Stimulated activated effector memory CD8-positive, alpha-beta T cell treated with anti-CD3 and anti-CD28 coated beads, Interleukin-12 subunit alpha, Interleukin-12 subunit beta, amount 100 ng/mL, for 72 hours (primary cell): ENCODE results near the gene NPIPB8.
"Not testable (repeated sequence)": the region's sequence is repeated elsewhere in the genome, so short reads cannot be mapped to it uniquely, and the experiment has no call there.

Experiments
- ATAC-seq: fragments of 150-1000 bp; cut with Tn5 transposase; 2 replicates; pipeline ENCODE4 v1.10.0; 2021
- DNase-seq, 2 donors: peaks; one replicate each; pipeline ENCODE4 v3.0.0; 2021 to 2022; ENCODE audit warnings: low spot score in 2 of 2
- H3K27ac Mint-ChIP-seq: one replicate; pipeline ENCODE4 v1.8.0; 2022; ENCODE audit warnings: mild to moderate bottlenecking, mixed read lengths
- H3K36me3 Mint-ChIP-seq: one replicate; pipeline ENCODE4 v1.8.0; 2022; ENCODE audit warnings: mild to moderate bottlenecking, mixed read lengths
- H3K4me1 Mint-ChIP-seq: one replicate; pipeline ENCODE4 v1.8.0; 2022; ENCODE audit warnings: mixed read lengths
- H3K4me3 Mint-ChIP-seq: one replicate; pipeline ENCODE4 v1.8.0; 2022; ENCODE audit warnings: mild to moderate bottlenecking, mixed read lengths
- H3K9me3 Mint-ChIP-seq: one replicate; pipeline ENCODE4 v1.8.0; 2022; ENCODE audit warnings: mixed read lengths

The NPIPB8 gene

GRCh38 chr16:28602062-28602461, 35.8 kb upstream of the NPIPB8 start:
- H3K36me3 Mint-ChIP-seq, ATAC-seq, H3K9me3 Mint-ChIP-seq, DNase-seq, H3K4me1 Mint-ChIP-seq, H3K4me3 Mint-ChIP-seq, H3K27ac Mint-ChIP-seq: not testable (repeated sequence)

- Mint-ChIP-seq H3K4me3 (no peak overlapping the region), H3K9me3 (no peaks in the 10 kb centered on the region), H3K36me3 (no peaks in the 10 kb centered on the region), H3K4me1 (no peaks in the 10 kb centered on the region), H3K27ac (no peak overlapping the region)
- ATAC-seq (no peak), DNase-seq (no peak)
These were observed 35.3 kb upstream of the NPIPB8 start for GRCh38 chr16:28602529-28602928.

GRCh38 chr16:28603381-28604185, 34.3 kb upstream of the NPIPB8 start:
- H3K36me3 Mint-ChIP-seq: no peaks in the 10 kb centered on the region
- H3K4me3 Mint-ChIP-seq: no peak overlapping the region
- no peaks in the 10 kb centered on the region for H3K9me3 Mint-ChIP-seq
- no peaks in the 10 kb centered on the region for H3K4me1 Mint-ChIP-seq
- no peak for DNase-seq
- peak overlapping the region; percentile 21 for H3K27ac Mint-ChIP-seq
- no peak for ATAC-seq

DNA sequence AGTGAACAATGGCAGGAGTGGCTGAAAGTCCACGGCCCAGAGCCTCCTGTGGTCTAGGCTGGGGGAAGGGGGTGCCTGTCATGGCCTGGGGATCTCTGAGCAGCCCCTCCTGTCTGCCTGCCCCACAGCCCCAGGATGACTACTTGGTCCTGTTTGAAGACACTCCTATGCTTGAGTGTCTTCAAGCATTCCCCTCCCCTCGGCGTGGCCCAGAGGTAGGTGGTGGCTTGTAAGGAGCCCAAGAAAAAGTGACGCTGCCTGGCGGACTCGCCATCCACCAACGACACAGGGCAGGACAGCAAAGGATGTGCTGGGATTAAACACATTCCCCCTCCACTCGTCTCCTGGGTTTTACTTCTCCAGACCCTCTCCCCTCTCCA, 33.7 kb upstream of the NPIPB8 start:
- ATAC-seq (no peak), DNase-seq (no peak)
- H3K36me3 Mint-ChIP-seq: no peaks in the 10 kb centered on the region
- no peaks in the 10 kb centered on the region for H3K4me1 Mint-ChIP-seq
- no peak overlapping the region for H3K4me3 Mint-ChIP-seq
- H3K9me3 Mint-ChIP-seq: no peaks in the 10 kb centered on the region
- H3K27ac Mint-ChIP-seq: peak overlapping the region; percentile 21

DNA sequence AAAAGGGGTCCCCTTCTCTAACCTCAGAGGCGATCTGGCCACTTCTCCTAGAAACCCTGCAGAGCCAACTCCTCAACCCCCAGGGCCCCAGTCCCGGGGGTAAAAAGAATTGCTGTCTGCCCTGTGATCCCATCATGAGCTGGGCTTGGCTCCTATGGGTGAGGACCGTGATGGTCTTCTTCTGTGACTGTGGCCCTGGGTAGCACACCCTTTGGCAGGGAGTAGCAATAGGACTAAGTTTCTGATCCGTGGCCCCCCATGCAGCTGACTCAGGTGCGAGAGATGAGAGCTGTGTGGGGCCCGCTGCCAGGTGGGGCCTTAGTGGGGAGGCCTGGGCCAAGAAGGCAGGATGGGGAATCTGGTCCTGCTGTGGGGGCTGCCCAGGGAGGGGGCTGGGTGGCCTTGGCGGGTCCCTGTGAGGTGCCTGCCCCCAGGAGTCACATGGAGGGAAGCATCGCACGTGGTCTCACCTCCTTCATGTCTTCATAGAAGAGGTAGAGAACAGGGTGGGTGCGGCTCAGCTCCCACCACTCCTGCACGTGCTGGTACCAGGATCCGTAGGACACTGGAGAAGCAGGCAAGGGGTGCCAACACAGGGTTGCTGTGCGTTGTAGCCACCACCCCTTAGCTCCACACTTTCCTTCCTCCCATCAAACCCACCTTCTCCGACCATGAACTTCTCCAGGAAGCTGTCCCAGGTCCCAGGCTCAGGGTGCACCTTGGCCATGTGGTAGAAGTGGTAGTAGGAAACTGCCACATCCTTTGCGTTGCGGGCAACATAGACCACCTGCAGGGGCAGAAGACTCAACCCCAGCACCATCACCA, 31.4 kb upstream of the NPIPB8 start:
- peaks cover 10% of the 10 kb centered on the region for H3K4me1 Mint-ChIP-seq
- H3K36me3 Mint-ChIP-seq: no peaks in the 10 kb centered on the region
- ATAC-seq (no peak), DNase-seq (no peak)
- no peak overlapping the region for H3K27ac Mint-ChIP-seq
- H3K9me3 Mint-ChIP-seq: no peaks in the 10 kb centered on the region
- H3K4me3 Mint-ChIP-seq: no peak overlapping the region

- DNase-seq (no peak), ATAC-seq (no peak)
- H3K9me3 Mint-ChIP-seq: no peaks in the 10 kb centered on the region
- no peak overlapping the region for H3K4me3 Mint-ChIP-seq
- H3K4me1 Mint-ChIP-seq: peaks cover 10% of the 10 kb centered on the region
- H3K27ac Mint-ChIP-seq: peak overlapping the region; percentile 40
- no peaks in the 10 kb centered on the region for H3K36me3 Mint-ChIP-seq
These were observed 30.7 kb upstream of the NPIPB8 start for GRCh38 chr16:28607116-28607623.

GRCh38 chr16:28607681-28608495, 30.0 kb upstream of the NPIPB8 start:
- not testable (repeated sequence) for ATAC-seq, H3K4me3 Mint-ChIP-seq, DNase-seq, H3K36me3 Mint-ChIP-seq, H3K9me3 Mint-ChIP-seq
- Mint-ChIP-seq H3K4me1 (peaks cover 10% of the 10 kb centered on the region), H3K27ac (peak overlapping the region; percentile 40)

- not testable (repeated sequence) for H3K9me3 Mint-ChIP-seq, H3K4me3 Mint-ChIP-seq, ATAC-seq, DNase-seq, H3K36me3 Mint-ChIP-seq
- H3K4me1 Mint-ChIP-seq: peaks cover 10% of the 10 kb centered on the region
- peak overlapping the region; percentile 40 for H3K27ac Mint-ChIP-seq
These were observed 29.4 kb upstream of the NPIPB8 start for GRCh38 chr16:28608496-28608808.

GRCh38 chr16:28608867-28609596, 28.8 kb upstream of the NPIPB8 start:
- H3K27ac Mint-ChIP-seq: not testable (repeated sequence)

DNA sequence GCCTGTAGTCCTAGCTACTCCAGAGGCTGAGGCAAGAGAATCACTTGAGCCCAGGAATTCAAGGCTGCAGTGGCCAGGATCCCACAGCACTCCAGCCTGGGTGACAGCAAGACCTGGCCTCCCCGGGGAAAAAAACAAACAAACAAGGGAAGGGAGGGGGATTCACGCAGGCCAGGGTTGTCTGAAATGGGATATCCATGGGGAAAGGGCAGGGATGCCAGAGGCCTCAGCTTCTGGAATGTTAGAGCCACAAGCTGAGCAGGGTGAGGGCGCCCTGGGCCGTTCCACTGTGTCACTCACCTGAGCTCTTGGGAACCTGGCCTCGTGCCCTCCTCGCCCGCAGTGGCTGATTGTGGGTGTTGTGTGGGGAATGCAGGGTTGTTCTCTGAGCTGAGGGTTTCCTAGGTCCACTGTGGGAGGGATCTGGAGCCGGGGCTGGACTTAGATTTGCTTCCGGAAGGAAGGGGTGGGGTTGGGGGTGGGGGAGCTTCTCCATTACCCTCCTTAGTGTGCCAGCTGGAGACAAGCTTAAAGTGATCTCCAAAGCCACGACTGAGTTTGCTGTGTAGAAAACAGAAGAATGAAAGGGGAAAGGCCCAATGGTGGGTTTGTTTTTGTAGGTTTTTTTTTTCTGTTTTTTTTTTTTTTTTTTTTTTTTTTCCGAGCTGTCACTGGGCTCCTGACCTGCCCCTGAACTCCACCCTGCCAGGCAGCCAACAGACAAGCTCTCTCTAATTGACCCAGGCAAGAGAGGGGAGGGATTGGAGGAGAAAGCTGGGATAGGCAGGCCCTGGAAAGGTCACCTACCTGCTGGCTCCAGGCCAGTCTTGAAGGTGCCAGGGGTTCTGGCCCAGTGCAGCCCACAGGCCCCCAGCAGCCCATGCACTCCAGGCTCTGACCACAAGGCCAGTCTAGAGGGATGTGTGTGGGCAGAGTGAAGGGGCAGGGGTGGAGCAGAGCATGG, 28.0 kb upstream of the NPIPB8 start, which contains the start of gene SULT1A1:
Gene SULT1A1 (minus strand): TSS at position 414 of the 964 bp plus-strand sequence. CDS start 1,189 bp downstream, outside the sequence.
- peak within 1 kb of the TSS; percentile 75 for H3K27ac Mint-ChIP-seq
- peaks cover 10% of the 10 kb centered on the region for H3K4me1 Mint-ChIP-seq
- ATAC-seq (no peak), DNase-seq (no peak)
- no peaks in the 10 kb centered on the region for H3K36me3 Mint-ChIP-seq
- no peaks in the 10 kb centered on the region for H3K9me3 Mint-ChIP-seq
- no peak within 1 kb of the TSS for H3K4me3 Mint-ChIP-seq

More at GRCh38 chr16:28608867-28609596, 28.8 kb upstream of the NPIPB8 start:
- H3K4me1 Mint-ChIP-seq: peaks cover 10% of the 10 kb centered on the region
- H3K36me3 Mint-ChIP-seq, H3K4me3 Mint-ChIP-seq, H3K9me3 Mint-ChIP-seq, DNase-seq, ATAC-seq: not testable (repeated sequence)

DNA sequence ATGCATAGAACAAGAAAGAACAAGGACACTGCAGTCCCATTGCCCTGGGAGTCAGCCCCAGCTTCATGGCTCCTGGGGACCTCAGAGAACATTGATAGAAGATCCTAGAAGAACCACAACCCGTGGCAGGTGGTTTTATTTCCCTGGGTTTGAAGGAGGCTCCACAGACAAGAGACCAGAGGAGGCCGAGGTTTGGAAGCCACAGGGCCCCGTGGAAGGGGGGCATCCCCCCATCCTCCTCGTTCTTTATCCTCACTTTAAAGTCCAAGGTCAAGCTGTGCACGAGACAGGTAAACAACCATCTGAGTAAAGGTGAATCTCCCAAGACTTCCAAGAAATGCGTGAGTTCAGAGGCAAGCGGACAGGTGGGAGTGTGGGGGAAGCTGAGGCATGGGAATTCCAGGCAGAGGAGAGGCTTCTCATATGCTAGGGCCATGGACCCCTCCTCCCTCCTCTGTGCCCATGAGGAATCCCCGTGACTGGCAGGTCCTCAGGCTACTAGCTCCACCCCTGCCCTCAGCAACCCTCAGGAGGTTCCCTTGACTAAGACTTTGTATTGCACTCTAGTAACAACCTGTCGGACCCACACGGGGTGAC, 27.2 kb upstream of the NPIPB8 start:
- ATAC-seq: no peak
- Mint-ChIP-seq H3K4me3 (no peak overlapping the region), H3K36me3 (no peaks in the 10 kb centered on the region), H3K27ac (peak overlapping the region; percentile 75), H3K4me1 (peaks cover 13% of the 10 kb centered on the region), H3K9me3 (no peaks in the 10 kb centered on the region)
- no peak for DNase-seq

DNA sequence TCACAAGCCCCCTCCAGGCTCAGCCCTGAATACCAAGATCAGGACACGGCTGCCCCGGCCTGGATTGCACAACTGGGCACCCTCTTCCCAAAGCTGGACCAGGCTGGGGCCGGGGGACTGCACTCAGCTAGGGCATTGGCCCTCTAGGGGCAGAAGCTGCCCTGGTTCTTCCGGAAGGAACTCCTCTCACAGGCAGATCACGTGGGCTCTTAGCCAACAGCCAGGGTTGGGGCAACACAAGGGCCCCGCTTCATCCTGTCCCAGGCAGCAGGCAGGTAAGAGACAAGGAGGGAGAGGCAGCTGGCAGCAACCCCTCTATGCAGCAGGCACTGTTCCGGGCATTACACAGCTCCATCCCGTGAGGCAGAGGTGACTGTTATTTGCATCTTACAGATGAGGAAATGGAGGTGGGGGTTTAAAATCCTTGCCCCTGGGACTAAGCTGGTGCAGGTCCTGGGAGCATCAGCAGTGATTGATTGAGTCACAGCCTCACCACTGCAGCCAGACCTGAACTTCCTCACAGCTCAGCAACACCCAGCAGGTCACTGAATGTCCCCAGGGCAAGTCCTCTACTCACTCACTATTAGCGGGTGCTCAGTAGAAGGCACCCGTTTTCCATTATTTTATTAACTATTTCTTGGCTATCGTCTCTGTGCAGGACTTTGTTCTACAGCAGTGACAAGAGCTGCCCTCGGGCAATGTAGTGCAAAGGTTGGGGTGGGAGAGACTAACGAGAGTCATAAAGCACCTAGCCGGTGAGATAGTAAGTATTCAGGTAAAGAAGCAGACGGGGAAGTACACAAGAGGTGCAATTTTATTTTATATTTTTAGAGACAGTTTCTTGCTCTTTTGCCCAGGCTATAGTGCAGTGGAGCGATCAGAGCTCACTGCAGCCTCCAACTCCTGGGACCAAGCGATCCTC, 25.2 kb upstream of the NPIPB8 start:
- not testable (repeated sequence) for H3K36me3 Mint-ChIP-seq, H3K9me3 Mint-ChIP-seq, H3K4me3 Mint-ChIP-seq, DNase-seq, H3K27ac Mint-ChIP-seq
- H3K4me1 Mint-ChIP-seq: peaks cover 15% of the 10 kb centered on the region
- ATAC-seq: peak; percentile 84
